ENCODE measurements around the gene KIAA1191.

Gene KIAA1191

DNA sequence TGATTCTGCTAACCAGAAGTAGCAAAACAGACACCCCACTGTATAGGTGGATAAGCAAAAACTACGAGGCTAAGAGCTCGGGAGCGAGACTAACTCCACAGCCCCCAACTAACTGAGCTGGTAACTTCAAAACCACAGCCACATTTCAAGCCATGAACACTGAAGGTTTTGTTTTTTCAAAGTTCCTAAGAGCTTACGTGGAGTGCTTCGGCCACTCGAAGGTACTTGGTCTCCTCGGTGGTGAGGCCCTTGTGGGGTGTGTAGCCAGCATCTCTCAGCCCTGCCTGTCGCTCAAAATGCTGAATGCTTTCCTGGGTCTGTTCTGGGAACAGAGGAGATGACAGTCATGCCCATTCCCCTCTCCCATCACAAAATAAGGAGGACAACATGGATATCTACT, 11.1 kb downstream of the KIAA1191 start:
- H3K27ac ChIP-seq (ENCODE audit: insufficient read depth, low read depth, low read length, poor library complexity, severe bottlenecking), result no peak overlapping the region
- H3K36me3 ChIP-seq (ENCODE audit: control insufficient read depth, insufficient read depth, low read length), result peaks cover 61% of the 10 kb centered on the region
- H3K27me3 ChIP-seq (ENCODE audit: control insufficient read depth, insufficient read depth, low read length, poor library complexity, severe bottlenecking), result no peaks in the 10 kb centered on the region
- no peaks in the 10 kb centered on the region for H3K9me3 ChIP-seq (ENCODE audit: control insufficient read depth, low read length)
- no peak overlapping the region for H3K4me3 ChIP-seq (ENCODE audit: insufficient read depth, low read depth, low read length)
- H3K4me1 ChIP-seq (ENCODE audit: control insufficient read depth, insufficient read depth, low read length), result no peaks in the 10 kb centered on the region
- WGBS, 2 experiments, result 94 to 96% methylated on average over 8 of the region's 8 CpGs

DNA sequence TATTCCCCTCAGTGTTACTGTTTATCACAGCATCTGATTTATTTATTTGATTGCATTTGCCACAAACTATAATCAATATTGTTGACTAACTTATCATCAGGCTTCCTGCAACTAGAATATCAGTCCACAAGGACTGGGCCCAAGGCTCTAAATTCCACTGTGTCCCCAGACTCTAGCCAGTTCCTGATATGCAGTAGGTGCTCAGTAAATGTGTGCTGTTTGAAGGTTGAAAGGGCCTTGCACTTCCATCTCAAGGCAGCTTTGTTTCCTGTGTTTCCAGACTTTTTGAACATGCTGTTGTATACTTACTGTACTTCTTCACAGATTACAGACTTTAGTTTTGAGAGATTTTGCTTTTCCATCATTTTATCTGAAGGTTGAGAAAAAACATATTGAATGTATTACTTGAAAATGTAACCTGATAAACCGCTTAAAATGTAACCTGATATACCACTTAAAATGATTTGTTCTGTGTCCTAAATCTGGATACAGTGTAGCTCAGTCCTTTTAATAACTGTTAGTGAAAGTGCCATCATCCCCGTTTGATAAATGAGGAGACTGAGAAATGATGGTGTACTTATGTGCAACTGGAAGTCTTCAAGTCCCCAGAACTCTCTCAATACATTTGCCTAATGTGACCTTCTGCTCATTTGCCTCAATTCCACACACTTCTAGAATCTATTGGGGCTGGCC, 18.7 kb downstream of the KIAA1191 start:
- no peak overlapping the region for H3K4me3 ChIP-seq (ENCODE audit: insufficient read depth, low read depth, low read length)
- 89 to 93% methylated on average over 1 to 2 of the region's 2 CpGs for WGBS, 2 experiments
- no peaks in the 10 kb centered on the region for H3K9me3 ChIP-seq (ENCODE audit: control insufficient read depth, low read length)
- no peaks in the 10 kb centered on the region for H3K4me1 ChIP-seq (ENCODE audit: control insufficient read depth, insufficient read depth, low read length)
- H3K36me3 ChIP-seq (ENCODE audit: control insufficient read depth, insufficient read depth, low read length), result peaks cover 22% of the 10 kb centered on the region
- H3K27me3 ChIP-seq (ENCODE audit: control insufficient read depth, insufficient read depth, low read length, poor library complexity, severe bottlenecking), result no peaks in the 10 kb centered on the region
- H3K27ac ChIP-seq (ENCODE audit: insufficient read depth, low read depth, low read length, poor library complexity, severe bottlenecking), result no peak overlapping the region

- Histone ChIP-seq H3K36me3 (ENCODE audit: control insufficient read depth, insufficient read depth, low read length) (peaks cover 19% of the 10 kb centered on the region), H3K27me3 (ENCODE audit: control insufficient read depth, insufficient read depth, low read length, poor library complexity, severe bottlenecking) (no peaks in the 10 kb centered on the region), H3K27ac (ENCODE audit: insufficient read depth, low read depth, low read length, poor library complexity, severe bottlenecking) (no peak overlapping the region), H3K4me1 (ENCODE audit: control insufficient read depth, insufficient read depth, low read length) (no peaks in the 10 kb centered on the region), H3K9me3 (ENCODE audit: control insufficient read depth, low read length) (no peaks in the 10 kb centered on the region), H3K4me3 (ENCODE audit: insufficient read depth, low read depth, low read length) (no peak overlapping the region)
- 91% methylated on average over 1 of the region's 1 CpG for WGBS, 2 experiments
Observed at GRCh38 chr5:176342158-176342483, 19.4 kb downstream of the KIAA1191 start.

GRCh38 chr5:176341325-176342157, 20.0 kb downstream of the KIAA1191 start:
- no peak overlapping the region for H3K4me3 ChIP-seq (ENCODE audit: insufficient read depth, low read depth, low read length)
- no peaks in the 10 kb centered on the region for H3K27me3 ChIP-seq (ENCODE audit: control insufficient read depth, insufficient read depth, low read length, poor library complexity, severe bottlenecking)
- H3K36me3 ChIP-seq (ENCODE audit: control insufficient read depth, insufficient read depth, low read length), result peaks cover 16% of the 10 kb centered on the region
- H3K27ac ChIP-seq (ENCODE audit: insufficient read depth, low read depth, low read length, poor library complexity, severe bottlenecking), result no peak overlapping the region
- H3K9me3 ChIP-seq (ENCODE audit: control insufficient read depth, low read length), result no peaks in the 10 kb centered on the region
- no peaks in the 10 kb centered on the region for H3K4me1 ChIP-seq (ENCODE audit: control insufficient read depth, insufficient read depth, low read length)
- 92% methylated on average over 2 of the region's 2 CpGs for WGBS, 2 experiments

- H3K4me3 ChIP-seq (ENCODE audit: insufficient read depth, low read depth, low read length), result no peak overlapping the region
- H3K36me3 ChIP-seq (ENCODE audit: control insufficient read depth, insufficient read depth, low read length), result peaks cover 7% of the 10 kb centered on the region
- no peaks in the 10 kb centered on the region for H3K4me1 ChIP-seq (ENCODE audit: control insufficient read depth, insufficient read depth, low read length)
- H3K27me3 ChIP-seq (ENCODE audit: control insufficient read depth, insufficient read depth, low read length, poor library complexity, severe bottlenecking), result no peaks in the 10 kb centered on the region
- no peak overlapping the region for H3K27ac ChIP-seq (ENCODE audit: insufficient read depth, low read depth, low read length, poor library complexity, severe bottlenecking)
- WGBS, 2 experiments, result 94% methylated on average over 3 to 4 of the region's 5 CpGs
- H3K9me3 ChIP-seq (ENCODE audit: control insufficient read depth, low read length), result no peaks in the 10 kb centered on the region
Observed at GRCh38 chr5:176339304-176339703, 22.3 kb downstream of the KIAA1191 start.

DNA sequence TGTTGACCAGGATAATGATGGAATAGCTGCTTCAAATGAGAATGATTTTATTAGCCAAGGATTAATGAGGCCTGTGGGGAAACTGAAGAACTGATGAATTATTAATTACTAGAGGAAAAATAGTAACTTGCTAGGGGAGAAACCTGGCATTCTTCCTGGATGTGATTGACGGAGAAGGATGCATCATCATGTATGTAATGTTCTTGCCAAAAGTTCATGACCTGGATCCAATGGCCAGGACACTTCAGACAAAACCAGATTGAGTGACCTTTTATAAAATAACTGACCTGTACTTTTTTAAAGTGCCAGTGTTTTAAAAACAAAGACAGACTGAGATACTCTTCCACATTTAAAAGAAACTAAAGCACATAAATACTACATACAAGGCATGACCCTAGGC, 23.7 kb downstream of the KIAA1191 start:
- Histone ChIP-seq H3K27me3 (ENCODE audit: control insufficient read depth, insufficient read depth, low read length, poor library complexity, severe bottlenecking) (no peaks in the 10 kb centered on the region), H3K9me3 (ENCODE audit: control insufficient read depth, low read length) (no peaks in the 10 kb centered on the region), H3K4me1 (ENCODE audit: control insufficient read depth, insufficient read depth, low read length) (no peaks in the 10 kb centered on the region), H3K4me3 (ENCODE audit: insufficient read depth, low read depth, low read length) (no peak overlapping the region), H3K27ac (ENCODE audit: insufficient read depth, low read depth, low read length, poor library complexity, severe bottlenecking) (no peak overlapping the region), H3K36me3 (ENCODE audit: control insufficient read depth, insufficient read depth, low read length) (peaks cover 7% of the 10 kb centered on the region)
- 100% methylated on average over 1 of the region's 1 CpG for WGBS, 2 experiments

- Histone ChIP-seq H3K27me3 (ENCODE audit: control insufficient read depth, insufficient read depth, low read length, poor library complexity, severe bottlenecking) (no peaks in the 10 kb centered on the region), H3K27ac (ENCODE audit: insufficient read depth, low read depth, low read length, poor library complexity, severe bottlenecking) (no peak overlapping the region), H3K36me3 (ENCODE audit: control insufficient read depth, insufficient read depth, low read length) (peaks cover 7% of the 10 kb centered on the region), H3K9me3 (ENCODE audit: control insufficient read depth, low read length) (no peaks in the 10 kb centered on the region), H3K4me1 (ENCODE audit: control insufficient read depth, insufficient read depth, low read length) (no peaks in the 10 kb centered on the region), H3K4me3 (ENCODE audit: insufficient read depth, low read depth, low read length) (no peak overlapping the region)
Observed at GRCh38 chr5:176334031-176334770, 27.4 kb downstream of the KIAA1191 start.

DNA sequence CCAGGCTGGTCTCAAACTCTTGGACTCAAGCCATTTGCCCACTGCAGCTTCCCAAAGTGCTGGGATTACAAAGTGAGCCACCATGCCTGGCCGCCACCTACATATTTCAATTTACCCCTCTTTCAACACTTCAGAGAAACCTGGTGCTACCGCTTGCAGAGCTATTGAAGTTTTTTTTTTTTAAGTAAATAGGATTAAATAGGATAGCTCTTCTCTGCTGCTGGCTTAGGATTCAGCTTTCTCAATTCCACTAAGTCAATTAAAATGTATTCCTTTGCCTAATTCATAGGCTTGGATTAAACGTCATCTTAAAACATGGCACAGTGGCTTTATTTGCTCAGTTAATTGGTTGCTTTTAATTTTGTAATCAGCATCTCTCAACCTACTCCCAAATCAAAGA, 41.0 kb downstream of the KIAA1191 start:
- 54 to 55% methylated on average over 2 of the region's 3 CpGs for WGBS, 2 experiments
- H3K27me3 ChIP-seq (ENCODE audit: control insufficient read depth, insufficient read depth, low read length, poor library complexity, severe bottlenecking), result no peaks in the 10 kb centered on the region
- peaks cover 9% of the 10 kb centered on the region for H3K36me3 ChIP-seq (ENCODE audit: control insufficient read depth, insufficient read depth, low read length)
- no peaks in the 10 kb centered on the region for H3K4me1 ChIP-seq (ENCODE audit: control insufficient read depth, insufficient read depth, low read length)
- H3K9me3 ChIP-seq (ENCODE audit: control insufficient read depth, low read length), result no peaks in the 10 kb centered on the region
- no peak overlapping the region for H3K27ac ChIP-seq (ENCODE audit: insufficient read depth, low read depth, low read length, poor library complexity, severe bottlenecking)
- H3K4me3 ChIP-seq (ENCODE audit: insufficient read depth, low read depth, low read length), result no peak overlapping the region

- Histone ChIP-seq H3K4me1 (ENCODE audit: control insufficient read depth, insufficient read depth, low read length) (no peaks in the 10 kb centered on the region), H3K27me3 (ENCODE audit: control insufficient read depth, insufficient read depth, low read length, poor library complexity, severe bottlenecking) (no peaks in the 10 kb centered on the region), H3K9me3 (ENCODE audit: control insufficient read depth, low read length) (no peaks in the 10 kb centered on the region), H3K4me3 (ENCODE audit: insufficient read depth, low read depth, low read length) (no peak overlapping the region), H3K27ac (ENCODE audit: insufficient read depth, low read depth, low read length, poor library complexity, severe bottlenecking) (no peak overlapping the region), H3K36me3 (ENCODE audit: control insufficient read depth, insufficient read depth, low read length) (peaks cover 9% of the 10 kb centered on the region)
- WGBS, 2 experiments, result 94 to 95% methylated on average over 9 of the region's 9 CpGs
Observed at GRCh38 chr5:176319827-176320554, 41.6 kb downstream of the KIAA1191 start.

Data from ectodermal cell (in vitro differentiated cells).